Activated B cell treated with CpG ODN at 0.5 μM for 24 hours (primary cell): ENCODE results near the gene LDLRAD4. TPM values are rescaled to one million over a fixed set of nuclear protein-coding genes. Genes with fewer than 3 reads are reported as not detected.

Experiments used
- ATAC-seq: fragments of 200-7000 bp; cut with Tn5 transposase; one replicate; pipeline ENCODE4 v1.10.0; 2021; ENCODE audit warnings: low read depth, mild to moderate bottlenecking, moderate library complexity
- CTCF ChIA-PET: fragments of 350-600 bp; sonication (Branson Sonifier 250); formaldehyde crosslinking; loops from one replicate; lab custom pipeline; 2021; ENCODE audit warnings: antibody characterized with exemption; lab: Charles Lee
- POLR2A ChIA-PET: fragments of 350-600 bp; sonication (Branson Sonifier 250); formaldehyde crosslinking; loops from one replicate; lab custom pipeline; 2021; ENCODE audit warnings: antibody characterized with exemption; lab: Charles Lee
- DNase-seq: peaks from one replicate; pipeline ENCODE4 v3.0.0; 2022
- H3K27ac Mint-ChIP-seq: one replicate; pipeline ENCODE4 v1.8.0; 2020; ENCODE audit warnings: mixed read lengths
- H3K27me3 Mint-ChIP-seq: one replicate; pipeline ENCODE4 v1.8.0; 2021; ENCODE audit warnings: mixed read lengths
- H3K36me3 Mint-ChIP-seq: one replicate; pipeline ENCODE4 v1.8.0; 2021; ENCODE audit warnings: low read depth, mixed read lengths
- H3K4me1 Mint-ChIP-seq: one replicate; pipeline ENCODE4 v1.8.0; 2021; ENCODE audit warnings: mixed read lengths
- H3K4me3 Mint-ChIP-seq: one replicate; pipeline ENCODE4 v1.8.0; 2020; ENCODE audit warnings: mild to moderate bottlenecking, mixed read lengths
- H3K9me3 Mint-ChIP-seq: one replicate; pipeline ENCODE4 v1.8.0; 2020; ENCODE audit warnings: mixed read lengths
- intact Hi-C: fragments of 100-400 bp; cut with micrococcal nuclease; formaldehyde crosslinking; loops from one replicate; pipeline ENCODE4 v1.15.1; 2024
- total RNA-seq: library from RNA; stranded (reverse); gene quantifications from 2 replicates; pipeline ENCODE4 v1.2.3, GENCODE V29; 2022
- TF ChIP-seq, protein P1 (sequence below): fragments of 200-600 bp; IDR thresholded peaks from one replicate; pipeline ENCODE4 v1.8.0; 2022; ENCODE audit warnings: antibody characterized with exemption, mild to moderate bottlenecking

LDLRAD4 gene
- total RNA-seq, 1 donor from 2014 or later, result 66.9 TPM

DNA sequence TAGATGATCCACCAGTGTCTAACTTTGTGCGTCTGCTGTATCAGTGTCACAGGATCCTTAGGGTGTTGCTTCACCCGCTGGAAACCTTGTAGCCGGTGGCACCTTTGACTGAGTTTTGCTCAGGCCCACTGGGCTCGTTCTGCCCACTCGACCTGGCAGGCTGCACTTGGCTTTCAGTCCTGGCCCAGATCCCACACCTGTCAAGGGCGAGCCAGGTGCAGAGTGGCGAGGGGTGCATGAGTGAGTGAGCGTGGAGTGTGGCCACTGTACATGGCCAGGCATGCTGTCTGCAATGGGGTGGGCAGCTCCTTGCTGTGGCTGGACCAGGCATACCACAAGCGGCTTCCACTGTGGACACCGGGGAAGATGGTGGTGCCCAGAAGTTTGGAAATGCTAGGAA is 328.8 kb downstream of the LDLRAD4 start:
- ChIA-PET CTCF (interaction anchor here (0.7 to 1.3 kb wide), 4 partner anchors 9 to 388 kb away, joined by 3 to 5 read pairs (median 3); no protein-coding TSS in a partner anchor), POLR2A (interaction anchor here (1.2 kb wide), 1 partner anchor 86 kb away, joined by 3 read pairs; no protein-coding TSS in a partner anchor)
- Mint-ChIP-seq H3K27me3 (no peaks in the 10 kb centered on the region), H3K4me1 (peaks cover 21% of the 10 kb centered on the region), H3K4me3 (no peak overlapping the region), H3K36me3 (no peaks in the 10 kb centered on the region), H3K9me3 (peaks cover 2% of the 10 kb centered on the region), H3K27ac (no peak overlapping the region)
- ATAC-seq, result no peak
- intact Hi-C loops, result no loop called here
- DNase-seq, result no peak
- TF ChIP-seq, protein P1, sequence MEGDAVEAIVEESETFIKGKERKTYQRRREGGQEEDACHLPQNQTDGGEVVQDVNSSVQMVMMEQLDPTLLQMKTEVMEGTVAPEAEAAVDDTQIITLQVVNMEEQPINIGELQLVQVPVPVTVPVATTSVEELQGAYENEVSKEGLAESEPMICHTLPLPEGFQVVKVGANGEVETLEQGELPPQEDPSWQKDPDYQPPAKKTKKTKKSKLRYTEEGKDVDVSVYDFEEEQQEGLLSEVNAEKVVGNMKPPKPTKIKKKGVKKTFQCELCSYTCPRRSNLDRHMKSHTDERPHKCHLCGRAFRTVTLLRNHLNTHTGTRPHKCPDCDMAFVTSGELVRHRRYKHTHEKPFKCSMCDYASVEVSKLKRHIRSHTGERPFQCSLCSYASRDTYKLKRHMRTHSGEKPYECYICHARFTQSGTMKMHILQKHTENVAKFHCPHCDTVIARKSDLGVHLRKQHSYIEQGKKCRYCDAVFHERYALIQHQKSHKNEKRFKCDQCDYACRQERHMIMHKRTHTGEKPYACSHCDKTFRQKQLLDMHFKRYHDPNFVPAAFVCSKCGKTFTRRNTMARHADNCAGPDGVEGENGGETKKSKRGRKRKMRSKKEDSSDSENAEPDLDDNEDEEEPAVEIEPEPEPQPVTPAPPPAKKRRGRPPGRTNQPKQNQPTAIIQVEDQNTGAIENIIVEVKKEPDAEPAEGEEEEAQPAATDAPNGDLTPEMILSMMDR, result no peak

DNA sequence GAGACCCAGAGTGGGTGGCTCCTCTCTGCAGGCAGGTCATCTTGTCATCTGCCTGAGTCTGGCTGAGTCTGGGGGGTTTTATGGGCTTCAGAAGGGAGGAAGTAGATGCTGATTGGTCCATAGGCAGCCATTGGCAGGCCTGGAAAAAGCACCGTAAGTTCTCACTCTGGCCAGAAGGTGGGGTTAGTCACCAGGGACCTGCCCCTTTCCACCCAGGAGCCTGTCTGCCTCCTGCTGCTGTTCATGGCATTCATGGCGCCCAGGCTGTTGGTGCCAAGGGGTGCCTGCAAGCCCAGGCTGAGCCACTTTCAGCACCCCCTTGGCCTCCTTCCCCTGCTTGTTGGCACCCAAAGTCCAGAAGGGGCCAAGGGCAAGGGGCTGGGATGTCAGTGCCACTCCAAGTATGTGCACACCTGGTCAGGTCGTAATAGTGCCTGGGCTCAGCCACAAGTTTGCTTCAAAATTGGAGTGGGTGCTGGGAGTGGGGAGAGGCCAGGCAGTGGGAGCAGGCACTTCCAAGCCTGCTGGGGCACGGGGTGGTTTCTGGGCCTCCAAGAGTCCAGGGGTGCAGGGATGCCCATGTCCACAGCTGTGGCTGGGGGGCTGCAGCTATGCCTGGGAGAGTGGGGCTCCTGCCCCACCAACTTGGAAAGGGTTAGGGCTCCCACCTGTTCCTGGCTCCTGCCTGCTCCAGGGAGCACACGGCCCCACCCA is 329.7 kb downstream of the LDLRAD4 start:
- Mint-ChIP-seq H3K4me1 (peaks cover 21% of the 10 kb centered on the region), H3K4me3 (no peak overlapping the region), H3K27me3 (no peaks in the 10 kb centered on the region), H3K9me3 (peaks cover 2% of the 10 kb centered on the region), H3K27ac (no peak overlapping the region), H3K36me3 (no peaks in the 10 kb centered on the region)
- POLR2A ChIA-PET, result interaction anchor here (1.5 to 2.0 kb wide), 4 partner anchors 9 to 65 kb away, joined by 6 to 8 read pairs (median 6); no protein-coding TSS in a partner anchor
- DNase-seq (no peak), ATAC-seq (no peak)
- CTCF ChIA-PET, result interaction anchor here (0.7 to 1.8 kb wide), 4 partner anchors 10 to 389 kb away, joined by 3 to 11 read pairs (median 4); no protein-coding TSS in a partner anchor
- intact Hi-C loops, result no loop called here
- TF ChIP-seq, protein P1, result no peak

DNA sequence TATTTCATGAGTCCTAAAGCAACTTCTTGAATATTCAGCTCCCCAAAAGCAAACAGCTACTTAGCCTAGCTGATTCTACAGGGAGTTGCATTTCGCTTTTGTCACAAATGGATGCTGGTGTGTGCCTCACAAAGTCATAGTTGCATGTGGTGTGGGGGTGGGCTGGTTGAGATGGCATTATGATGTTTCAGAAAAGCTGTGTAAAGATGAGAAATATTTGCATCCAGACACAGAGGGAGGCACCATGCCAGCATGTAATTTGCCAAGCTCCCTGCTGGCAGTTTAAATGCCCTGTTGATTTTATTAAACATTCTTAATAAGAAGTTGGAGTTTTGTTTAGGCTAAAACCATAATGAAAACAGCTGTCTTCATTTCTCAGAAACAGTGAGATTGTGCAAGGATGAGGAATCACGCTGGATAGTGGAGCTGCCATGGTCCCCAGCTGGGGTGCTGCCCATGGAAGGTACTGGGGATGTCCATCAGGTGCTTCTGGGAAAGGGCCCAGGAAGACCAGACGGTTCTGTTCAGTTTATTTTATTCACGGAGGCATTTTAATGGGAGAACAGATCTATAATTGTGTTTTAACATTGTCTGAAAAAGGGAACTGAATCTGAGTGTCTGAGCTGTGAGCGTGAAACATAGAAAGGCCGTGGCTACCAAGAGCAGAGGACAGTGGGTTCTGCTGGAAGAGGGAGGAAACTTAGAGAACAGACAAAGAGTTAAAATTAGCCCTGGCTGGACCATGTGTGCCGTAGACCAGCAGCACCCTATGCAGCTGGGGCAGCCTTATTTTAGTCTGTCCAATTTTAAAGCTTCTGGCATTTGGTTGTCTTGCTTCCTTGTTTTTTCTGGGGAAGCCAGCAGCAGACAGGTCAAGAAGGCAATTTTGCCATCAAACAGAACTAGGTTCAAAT is 330.7 kb downstream of the LDLRAD4 start:
- Mint-ChIP-seq H3K4me3 (peak overlapping the region; percentile 52), H3K36me3 (no peaks in the 10 kb centered on the region), H3K9me3 (peaks cover 2% of the 10 kb centered on the region), H3K27me3 (no peaks in the 10 kb centered on the region), H3K27ac (peak overlapping the region; percentile 76), H3K4me1 (peaks cover 21% of the 10 kb centered on the region)
- ChIA-PET CTCF (interaction anchor here (1.2 to 1.8 kb wide), 3 partner anchors 9 to 264 kb away, joined by 3 to 11 read pairs (median 5); no protein-coding TSS in a partner anchor), POLR2A (interaction anchor here (1.0 to 2.0 kb wide), 7 partner anchors 8 to 64 kb away, joined by 3 to 8 read pairs (median 6); no protein-coding TSS in a partner anchor)
- intact Hi-C loops, result no loop called here
- DNase-seq, result no peak
- TF ChIP-seq, protein P1, result no peak
- ATAC-seq, result peak; percentile 82

DNA sequence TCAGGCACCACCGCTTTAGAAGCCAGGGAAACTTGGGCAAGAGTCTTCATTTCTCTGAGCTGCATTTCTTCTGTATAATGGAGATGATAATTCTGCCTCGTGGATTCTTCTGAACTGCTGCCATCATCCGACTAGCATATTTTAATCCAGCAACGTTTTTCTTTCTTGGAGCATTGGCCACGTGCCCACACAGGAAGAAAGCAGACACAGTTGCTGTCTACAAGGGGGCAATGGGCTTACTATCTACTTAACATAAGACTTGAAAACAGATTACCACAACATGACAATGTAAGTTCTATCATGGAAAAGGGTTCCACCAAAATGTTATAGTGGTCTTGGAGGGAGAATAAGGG is 331.3 kb downstream of the LDLRAD4 start:
- Mint-ChIP-seq H3K9me3 (peaks cover 2% of the 10 kb centered on the region), H3K4me1 (peaks cover 21% of the 10 kb centered on the region), H3K27me3 (no peaks in the 10 kb centered on the region), H3K4me3 (no peak overlapping the region), H3K27ac (no peak overlapping the region), H3K36me3 (no peaks in the 10 kb centered on the region)
- DNase-seq (no peak), ATAC-seq (no peak)
- ChIA-PET POLR2A (interaction anchor here (1.0 to 2.0 kb wide), 7 partner anchors 8 to 64 kb away, joined by 3 to 8 read pairs (median 6); no protein-coding TSS in a partner anchor), CTCF (interaction anchor here (1.2 to 1.8 kb wide), 3 partner anchors 9 to 263 kb away, joined by 3 to 11 read pairs (median 5); no protein-coding TSS in a partner anchor)
- intact Hi-C loops, result no loop called here
- TF ChIP-seq, protein P1, result no peak
